GM21619 (cell line): ENCODE results near the gene ZNF761.

Experiments
- ATAC-seq: cut with Tn5 transposase; IDR thresholded peaks from one replicate; pipeline ENCODE4 v1.9.1; 2021; ENCODE audit not compliant: unreplicated experiment

Gene ZNF761

DNA sequence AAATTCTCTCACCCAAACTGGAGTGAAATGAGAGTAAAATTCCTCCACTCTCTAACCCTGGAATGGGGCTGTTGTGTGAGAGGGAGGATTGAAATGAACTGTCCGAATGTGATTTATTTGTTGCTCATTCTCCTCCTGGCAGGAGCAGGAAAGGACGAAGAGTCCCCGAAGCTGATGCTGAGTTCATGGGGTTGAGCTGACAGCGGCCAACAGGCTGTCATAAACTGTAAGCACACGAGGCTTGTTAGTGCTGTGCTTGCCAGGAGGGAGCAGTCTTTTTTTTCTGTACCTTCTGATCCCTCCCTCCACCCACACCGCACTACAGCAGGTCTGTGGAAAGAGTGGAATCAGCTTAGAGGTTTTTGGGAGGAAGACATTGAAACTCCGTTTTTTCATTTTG is 73.1 kb downstream of the ZNF761 start:
- no peak for ATAC-seq

DNA sequence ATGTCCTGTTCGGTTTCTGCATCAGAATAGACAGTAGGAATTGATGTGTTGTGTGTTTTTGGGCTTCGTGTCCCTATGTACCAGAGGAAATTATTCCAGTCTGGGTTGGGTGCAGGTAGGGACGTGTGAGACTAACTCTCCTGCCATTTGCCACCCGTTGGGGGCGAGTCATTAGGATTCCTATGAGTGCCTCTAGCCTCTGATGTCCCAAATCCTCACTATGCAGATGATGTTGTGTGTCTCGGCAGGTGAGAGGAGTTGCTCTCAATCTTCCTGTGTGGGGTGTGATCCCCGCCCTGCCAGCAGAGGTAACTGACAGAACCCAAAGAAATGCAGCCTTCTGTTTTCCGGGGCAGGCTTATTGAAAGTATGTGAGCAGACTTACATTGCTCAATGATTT is 74.9 kb downstream of the ZNF761 start:
- no peak for ATAC-seq
